Adipocyte (in vitro differentiated cells): ENCODE results near the gene KDM6A.

Experiments used
- DNase-seq: peaks from one replicate; pipeline ENCODE4 v3.0.0-alpha.2; 2015; ENCODE audit warnings: low read depth
- H3K27me3 ChIP-seq: replicated peaks from 2 replicates; pipeline ENCODE4 v1.7.0; 2013; ENCODE audit warnings: mild to moderate bottlenecking, low read length, moderate library complexity; ENCODE audit not compliant: control insufficient read depth, insufficient read depth
- H3K36me3 ChIP-seq: 2 replicates; pipeline ENCODE4 v1.7.0; 2013; ENCODE audit warnings: low read length, mild to moderate bottlenecking, moderate library complexity; ENCODE audit not compliant: control insufficient read depth, insufficient read depth, severe bottlenecking
- H3K4me1 ChIP-seq: 2 replicates; pipeline ENCODE4 v1.7.0; 2013; ENCODE audit warnings: mild to moderate bottlenecking, low read length, moderate library complexity; ENCODE audit not compliant: control insufficient read depth, insufficient read depth
- H3K4me3 ChIP-seq: 2 replicates; pipeline ENCODE4 v1.7.0; 2013; ENCODE audit warnings: mild to moderate bottlenecking, low read length, moderate library complexity
- H3K9ac ChIP-seq: 2 replicates; pipeline ENCODE4 v1.7.0; 2013; ENCODE audit warnings: mild to moderate bottlenecking, low read length, moderate library complexity
- H3K9me3 ChIP-seq: 2 replicates; pipeline ENCODE4 v1.7.0; 2013; ENCODE audit warnings: mild to moderate bottlenecking, low read length, moderate library complexity; ENCODE audit not compliant: control insufficient read depth

The KDM6A gene

GRCh38 chrX:44871931-44872820 lies 812 bp upstream of the KDM6A start:
- DNase-seq, result peak; percentile 70

GRCh38 chrX:44873415-44874276 lies 658 bp downstream of the KDM6A start:
- no peaks in the 10 kb centered on the region for H3K9me3 ChIP-seq
- DNase-seq, result peak; percentile 81
- H3K4me3 ChIP-seq, result peak overlapping the region; percentile 88
- no peaks in the 10 kb centered on the region for H3K36me3 ChIP-seq
- peaks cover 28% of the 10 kb centered on the region for H3K4me1 ChIP-seq
- no peaks in the 10 kb centered on the region for H3K27me3 ChIP-seq
- H3K9ac ChIP-seq, result peak overlapping the region; percentile 90

More at GRCh38 chrX:44871931-44872820, 812 bp upstream of the KDM6A start:
- peak overlapping the region; percentile 93 for H3K9ac ChIP-seq
- no peaks in the 10 kb centered on the region for H3K27me3 ChIP-seq
- peak overlapping the region; percentile 88 for H3K4me3 ChIP-seq
- H3K4me1 ChIP-seq, result peaks cover 24% of the 10 kb centered on the region
- H3K9me3 ChIP-seq, result no peaks in the 10 kb centered on the region
- no peaks in the 10 kb centered on the region for H3K36me3 ChIP-seq

DNA sequence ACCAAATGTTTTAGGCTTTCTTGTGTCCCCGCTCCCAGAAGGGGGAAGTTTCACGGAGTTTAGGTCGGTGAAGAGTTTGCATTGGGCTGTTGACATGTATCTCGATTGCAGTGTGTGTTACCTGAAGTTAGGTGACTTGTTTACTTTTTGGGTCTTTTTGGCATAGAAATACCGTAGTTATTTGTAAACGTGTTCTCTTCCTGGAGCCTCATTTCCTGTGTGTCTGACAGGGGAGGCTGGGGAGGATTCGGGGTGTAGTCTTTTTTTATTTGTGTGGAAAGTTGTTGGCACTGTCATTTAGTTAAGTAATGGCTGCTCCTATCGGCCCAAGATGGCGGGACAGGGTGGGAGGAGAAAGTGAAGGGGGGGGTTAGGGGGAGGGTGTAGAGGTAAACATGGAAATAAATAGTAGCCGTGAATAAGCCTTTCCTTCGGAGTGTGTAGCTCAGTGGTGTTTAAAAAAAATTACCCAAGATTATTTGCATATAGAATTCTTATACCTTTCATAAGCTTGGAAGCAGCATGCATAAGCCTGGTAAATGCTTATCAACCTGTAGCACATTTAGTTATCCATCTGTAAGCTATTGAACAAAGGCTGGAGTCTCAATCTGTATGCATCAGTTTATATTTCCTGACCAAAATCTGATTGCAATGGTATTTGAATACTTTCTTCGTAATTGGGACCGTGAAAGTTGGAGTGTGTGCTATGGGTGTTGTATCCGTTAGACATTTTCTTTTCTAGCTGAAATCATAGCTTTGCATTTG lies 1.6 kb downstream of the KDM6A start:
- peaks cover 28% of the 10 kb centered on the region for H3K4me1 ChIP-seq
- H3K9me3 ChIP-seq, result no peaks in the 10 kb centered on the region
- peak overlapping the region; percentile 90 for H3K9ac ChIP-seq
- H3K4me3 ChIP-seq, result peak overlapping the region; percentile 88
- H3K27me3 ChIP-seq, result no peaks in the 10 kb centered on the region
- no peaks in the 10 kb centered on the region for H3K36me3 ChIP-seq
- DNase-seq, result peak; percentile 73

- Histone ChIP-seq H3K9me3 (no peaks in the 10 kb centered on the region), H3K4me1 (peaks cover 28% of the 10 kb centered on the region), H3K36me3 (no peaks in the 10 kb centered on the region), H3K27me3 (no peaks in the 10 kb centered on the region), H3K4me3 (peak overlapping the region; percentile 88), H3K9ac (peak overlapping the region; percentile 90)
- peak; percentile 7 for DNase-seq
Measured at GRCh38 chrX:44875185-44875489, 2.1 kb downstream of the KDM6A start.

DNA sequence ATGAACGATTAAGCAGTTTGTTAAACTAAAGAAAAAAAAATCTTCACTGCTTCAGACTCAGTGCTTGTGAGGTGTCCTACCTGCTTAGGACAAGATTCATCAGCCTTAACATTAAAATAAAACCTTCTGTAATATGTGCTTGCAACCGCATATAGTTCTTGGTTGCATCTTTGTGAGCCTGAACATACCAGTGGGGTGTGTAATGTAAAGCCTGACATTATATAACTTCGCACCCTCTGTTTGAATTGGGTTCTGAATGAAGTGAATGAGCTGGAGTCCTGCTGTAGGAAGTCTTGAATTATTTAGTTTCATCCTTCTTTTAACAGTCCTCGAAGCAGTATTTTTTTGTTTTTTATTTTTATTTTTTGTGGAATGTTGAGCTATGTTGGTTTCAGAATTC lies 3.1 kb downstream of the KDM6A start:
- peak overlapping the region; percentile 90 for H3K9ac ChIP-seq
- H3K36me3 ChIP-seq, result no peaks in the 10 kb centered on the region
- no peaks in the 10 kb centered on the region for H3K9me3 ChIP-seq
- peak; percentile 30 for DNase-seq
- H3K27me3 ChIP-seq, result no peaks in the 10 kb centered on the region
- H3K4me1 ChIP-seq, result peaks cover 28% of the 10 kb centered on the region
- peak overlapping the region; percentile 88 for H3K4me3 ChIP-seq

- H3K9ac ChIP-seq, result no peak overlapping the region
- DNase-seq, result no peak
- peaks cover 22% of the 10 kb centered on the region for H3K4me1 ChIP-seq
- no peaks in the 10 kb centered on the region for H3K27me3 ChIP-seq
- peak overlapping the region; percentile 60 for H3K4me3 ChIP-seq
- H3K36me3 ChIP-seq, result no peaks in the 10 kb centered on the region
- no peaks in the 10 kb centered on the region for H3K9me3 ChIP-seq
Measured at GRCh38 chrX:44876767-44877166, 3.8 kb downstream of the KDM6A start.

- Histone ChIP-seq H3K9ac (no peak overlapping the region), H3K9me3 (no peaks in the 10 kb centered on the region), H3K27me3 (no peaks in the 10 kb centered on the region), H3K36me3 (no peaks in the 10 kb centered on the region), H3K4me3 (no peak overlapping the region), H3K4me1 (peaks cover 34% of the 10 kb centered on the region)
- DNase-seq, result no peak
Measured at GRCh38 chrX:44878780-44879179, 5.8 kb downstream of the KDM6A start.

- Histone ChIP-seq H3K9ac (no peak overlapping the region), H3K36me3 (no peaks in the 10 kb centered on the region), H3K4me3 (no peak overlapping the region), H3K4me1 (peaks cover 24% of the 10 kb centered on the region), H3K9me3 (no peaks in the 10 kb centered on the region), H3K27me3 (no peaks in the 10 kb centered on the region)
- no peak for DNase-seq
Measured at GRCh38 chrX:44881549-44881948, 8.6 kb downstream of the KDM6A start.

DNA sequence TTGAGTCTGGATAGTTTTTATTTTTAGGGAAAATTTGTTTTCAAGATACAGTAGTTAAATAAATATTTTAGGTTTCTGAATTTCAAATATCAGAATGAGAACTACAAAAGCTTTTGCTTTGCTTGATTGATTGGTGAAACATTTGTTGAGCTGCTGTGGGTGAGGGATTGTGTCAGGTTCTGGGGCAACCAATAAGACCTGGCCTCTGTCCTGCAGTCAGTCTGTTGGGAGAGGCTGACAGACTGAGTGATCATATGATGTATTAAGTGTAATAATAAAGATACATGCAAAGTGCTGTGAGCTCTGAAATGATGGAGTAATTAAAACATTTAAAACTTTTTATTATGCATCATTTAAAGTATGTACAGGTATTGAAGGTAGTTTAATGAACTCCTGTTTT lies 9.6 kb downstream of the KDM6A start:
- H3K27me3 ChIP-seq, result no peaks in the 10 kb centered on the region

GRCh38 chrX:44884944-44885343 lies 12.0 kb downstream of the KDM6A start:
- H3K9ac ChIP-seq, result no peak overlapping the region
- no peaks in the 10 kb centered on the region for H3K36me3 ChIP-seq
- H3K4me3 ChIP-seq, result no peak overlapping the region
- no peak for DNase-seq
- no peaks in the 10 kb centered on the region for H3K9me3 ChIP-seq
- no peaks in the 10 kb centered on the region for H3K27me3 ChIP-seq
- peaks cover 14% of the 10 kb centered on the region for H3K4me1 ChIP-seq

More for the DNA sequence above, 9.6 kb downstream of the KDM6A start:
- Histone ChIP-seq H3K36me3 (no peaks in the 10 kb centered on the region), H3K4me3 (no peak overlapping the region), H3K9me3 (no peaks in the 10 kb centered on the region), H3K9ac (no peak overlapping the region), H3K4me1 (peaks cover 17% of the 10 kb centered on the region)
- DNase-seq, result no peak

DNA sequence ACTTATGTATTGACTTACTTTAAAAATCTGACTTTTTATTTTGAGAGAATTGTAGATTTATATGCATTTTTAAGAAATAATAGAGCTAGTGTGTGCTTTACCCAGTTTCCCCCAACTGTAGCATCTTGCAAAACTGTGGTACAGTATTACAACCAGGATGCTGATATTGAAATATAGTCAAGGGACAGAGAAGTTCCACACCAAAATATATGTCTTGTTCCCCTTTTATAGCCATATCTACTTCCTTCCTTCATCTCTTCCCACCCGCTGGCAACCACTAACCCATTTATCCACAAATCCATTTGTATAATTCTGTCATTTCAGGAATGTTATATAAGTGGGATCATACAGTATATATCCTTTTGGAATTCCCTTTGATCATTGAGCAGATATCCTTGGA lies 16.8 kb downstream of the KDM6A start:
- no peak for DNase-seq
- Histone ChIP-seq H3K4me3 (no peak overlapping the region), H3K36me3 (no peaks in the 10 kb centered on the region), H3K27me3 (no peaks in the 10 kb centered on the region), H3K4me1 (no peaks in the 10 kb centered on the region), H3K9me3 (no peaks in the 10 kb centered on the region), H3K9ac (no peak overlapping the region)
